GM18951 (cell line): Measurements from ENCODE around the gene PRUNE2.

Experiments used
- POLR2A ChIP-seq: IDR thresholded peaks from 4 replicates; pipeline ENCODE4 v1.6.1; 2011; ENCODE audit warnings: mild to moderate bottlenecking; ENCODE audit not compliant: insufficient read length, insufficient read depth; ENCODE audit errors: extremely low read depth
- in situ Hi-C: fragments of 300-500 bp; cut with MboI; formaldehyde crosslinking; loops from one replicate; pipeline ENCODE4 v1.12.0; 2022; ENCODE audit warnings: low sequenced_read_pairs, mixed read lengths, inconsistent platforms; ENCODE audit not compliant: unreplicated experiment

The PRUNE2 gene

GRCh38 chr9:76737154-76737902, 168.6 kb downstream of the PRUNE2 start:
- in situ Hi-C loops, result no loop called here
- TF ChIP-seq POLR2A, result no peak

DNA sequence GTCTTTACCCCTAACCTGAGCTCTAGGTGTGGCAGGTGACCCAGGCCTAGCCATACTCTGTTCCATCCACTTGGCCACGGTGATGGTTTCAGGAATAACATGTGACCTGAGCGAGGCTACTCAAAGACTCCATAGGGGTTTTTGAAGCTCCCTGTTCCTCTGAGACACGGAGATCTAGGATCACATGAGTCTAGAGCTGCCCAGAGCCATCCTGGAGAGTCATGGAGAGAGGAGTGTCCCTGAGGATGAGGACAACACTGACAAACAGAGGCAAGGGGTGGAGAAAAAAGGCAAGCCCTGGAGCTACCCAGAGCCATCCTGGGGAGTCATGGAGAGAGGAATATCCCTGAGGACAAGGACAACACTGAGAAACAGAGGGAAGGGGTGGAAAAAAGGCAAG, 171.2 kb downstream of the PRUNE2 start:
- in situ Hi-C loops, result no loop called here
- TF ChIP-seq POLR2A, result no peak

GRCh38 chr9:76733096-76733495, 172.8 kb downstream of the PRUNE2 start:
- TF ChIP-seq POLR2A, result no peak
- in situ Hi-C loops, result no loop called here

DNA sequence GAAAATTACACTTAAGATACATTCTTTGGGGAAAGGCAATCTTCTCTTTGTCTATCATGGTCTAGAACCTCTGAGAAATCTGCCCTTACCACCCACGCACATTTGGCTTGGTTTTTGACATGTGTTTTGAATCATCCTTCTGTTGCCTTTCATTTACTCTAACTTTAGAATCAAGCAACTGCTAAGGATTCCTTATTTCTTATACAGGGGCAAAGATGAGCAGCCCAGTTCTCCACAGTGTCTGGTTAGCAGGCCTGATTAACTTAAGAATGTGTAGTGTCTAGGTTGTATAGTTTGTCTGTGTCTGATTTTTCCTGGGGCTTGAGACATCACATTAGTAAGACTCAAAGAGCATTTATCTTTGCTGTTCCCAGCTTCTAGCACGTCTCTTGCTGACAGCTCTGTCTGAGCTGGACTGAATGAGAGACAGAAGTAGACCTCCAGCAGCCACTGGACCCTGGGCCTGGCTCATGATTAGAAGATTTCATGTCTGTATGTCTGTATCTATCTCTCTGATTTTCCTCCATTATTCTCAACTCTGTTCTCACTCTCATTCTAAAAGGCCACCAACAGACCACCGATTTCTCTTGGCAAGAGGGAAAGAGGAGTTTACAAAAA, 173.5 kb downstream of the PRUNE2 start:
- no peak for TF ChIP-seq POLR2A
- in situ Hi-C loops, result no loop called here

DNA sequence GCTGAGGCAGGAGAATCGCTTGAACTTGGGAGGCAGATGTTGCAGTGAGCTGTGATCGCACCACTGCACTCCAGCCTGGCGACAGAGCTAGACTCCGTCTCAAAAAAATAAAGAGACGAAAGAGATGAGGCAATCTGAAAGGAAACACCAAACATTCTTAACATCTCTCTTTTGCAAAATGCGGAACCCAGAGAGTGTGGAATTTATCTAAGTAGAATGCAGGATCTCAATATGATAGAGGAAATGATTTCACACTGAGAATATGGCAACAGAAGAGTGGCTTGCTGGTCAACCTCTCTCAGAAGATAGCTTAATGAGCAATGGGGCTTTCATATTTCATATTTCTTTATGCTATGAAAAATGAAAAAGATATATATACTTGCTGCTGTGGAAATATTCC, 175.1 kb downstream of the PRUNE2 start:
- no peak for TF ChIP-seq POLR2A
- in situ Hi-C loops, result no loop called here

DNA sequence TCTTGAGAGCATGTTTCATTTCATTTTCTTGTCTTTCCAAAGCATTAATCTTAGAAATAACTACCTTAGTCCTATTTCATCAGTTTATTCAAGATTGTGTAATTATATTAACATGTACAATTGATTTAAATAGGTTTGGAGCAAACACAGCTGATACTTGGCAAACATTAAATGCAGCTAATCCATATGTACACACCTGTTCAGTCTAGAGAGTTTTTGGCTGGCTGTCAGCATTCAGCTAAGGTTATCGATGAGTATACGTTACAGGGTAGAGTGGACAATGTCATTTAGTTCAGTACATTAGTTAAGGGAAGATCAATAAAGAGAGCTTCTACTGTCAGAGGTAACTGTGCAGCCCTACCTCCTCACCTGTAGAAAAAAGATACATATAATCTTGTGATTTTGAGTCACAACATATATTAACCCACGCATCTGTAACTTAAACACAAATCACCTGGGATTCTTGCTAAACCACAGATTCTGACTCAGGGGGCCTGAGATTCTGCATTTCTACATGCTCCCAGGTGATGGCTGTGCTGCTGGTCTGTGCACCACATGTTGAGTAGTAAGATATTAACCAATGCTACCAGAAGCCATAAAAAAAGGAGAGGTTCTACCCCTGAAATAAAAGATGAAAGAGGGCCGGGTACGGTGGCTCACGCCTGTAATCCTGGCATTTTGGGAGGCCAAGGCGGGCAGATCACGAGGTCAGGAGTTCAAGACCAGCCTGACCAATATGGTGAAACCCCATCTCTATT, 175.8 kb downstream of the PRUNE2 start:
- no peak for TF ChIP-seq POLR2A
- in situ Hi-C loops, result no loop called here

- in situ Hi-C loops, result no loop called here
- TF ChIP-seq POLR2A, result no peak
Observed at GRCh38 chr9:76729116-76729515, 176.8 kb downstream of the PRUNE2 start.

DNA sequence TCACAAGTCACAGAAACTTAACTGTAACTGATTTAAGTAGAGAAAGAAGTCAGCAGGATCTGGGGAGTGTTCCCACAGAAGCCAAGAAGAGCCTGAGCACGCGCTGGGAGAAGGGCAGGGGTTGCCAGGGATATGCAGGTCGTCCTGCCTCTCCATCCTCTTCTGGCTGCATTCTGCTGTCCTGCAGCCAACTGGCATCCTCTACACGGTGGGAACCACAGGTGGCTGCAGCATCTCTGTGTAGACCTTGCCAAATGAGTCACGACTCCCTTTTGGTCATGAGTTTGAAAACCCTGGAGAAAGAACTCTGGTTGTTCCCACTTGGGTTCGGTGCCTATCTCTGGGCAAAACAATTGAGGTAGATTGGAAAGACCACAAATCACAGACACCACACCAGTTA, 180.0 kb downstream of the PRUNE2 start:
- in situ Hi-C loops, result no loop called here
- TF ChIP-seq POLR2A, result no peak

- in situ Hi-C loops, result no loop called here
- no peak for TF ChIP-seq POLR2A
Observed at GRCh38 chr9:76725011-76725546, 180.8 kb downstream of the PRUNE2 start.

GRCh38 chr9:76720245-76720644, 185.7 kb downstream of the PRUNE2 start:
- in situ Hi-C loops, result no loop called here
- no peak for TF ChIP-seq POLR2A

- no peak for TF ChIP-seq POLR2A
- in situ Hi-C loops, result no loop called here
Observed at GRCh38 chr9:76718166-76718565, 187.7 kb downstream of the PRUNE2 start.

DNA sequence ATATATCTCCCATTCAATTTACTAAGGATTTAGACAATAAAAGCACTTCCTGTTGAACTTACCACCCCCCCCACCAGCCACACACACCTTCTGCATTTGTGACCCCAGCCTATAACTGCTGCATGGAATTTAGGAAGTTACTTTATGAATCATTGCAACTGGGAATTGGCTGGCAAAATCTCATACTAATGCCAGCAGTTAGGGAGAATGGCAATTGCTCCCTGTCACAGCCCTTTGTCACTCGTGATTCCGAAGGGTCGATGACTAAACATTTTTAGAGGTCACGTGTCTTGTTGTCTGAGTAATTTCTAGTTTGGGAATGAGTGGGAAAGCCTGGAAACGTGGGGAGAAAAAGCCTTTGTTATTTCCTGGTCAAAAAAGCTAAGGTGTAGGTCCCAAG, 188.3 kb downstream of the PRUNE2 start:
- in situ Hi-C loops, result no loop called here
- no peak for TF ChIP-seq POLR2A

DNA sequence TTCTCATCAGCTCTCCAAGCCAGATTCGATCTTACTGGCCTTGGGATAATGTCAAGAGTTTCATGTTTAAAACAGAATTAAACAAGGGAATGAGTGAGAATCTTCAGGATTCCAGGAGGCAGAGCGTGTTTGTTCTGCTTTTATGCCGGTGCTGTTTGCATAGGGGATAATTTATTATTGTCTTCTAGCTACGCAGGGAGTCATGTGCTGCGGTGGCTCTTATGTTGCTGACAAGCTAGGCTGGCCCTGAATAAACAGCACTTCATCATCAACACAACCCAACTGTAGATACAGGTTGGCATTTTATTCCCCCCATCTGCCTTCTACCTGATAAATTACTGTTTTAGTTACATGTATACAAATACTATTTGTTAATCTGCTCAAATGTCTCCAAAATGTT, 188.7 kb downstream of the PRUNE2 start:
- no peak for TF ChIP-seq POLR2A
- in situ Hi-C loops, result no loop called here
